GM19193 (cell line): ENCODE measurements around the gene CNGA2.

Experiments used
- POLR2A ChIP-seq: IDR thresholded peaks from 4 replicates; pipeline ENCODE4 v1.6.1; 2011; ENCODE audit not compliant: insufficient read depth, insufficient read length; ENCODE audit errors: extremely low read depth

The CNGA2 gene

GRCh38 chrX:151729056-151729725 is 5.4 kb upstream of the CNGA2 start:
- no peak for TF ChIP-seq POLR2A

- TF ChIP-seq POLR2A = no peak
Observed at GRCh38 chrX:151735219-151735618, 673 bp downstream of the CNGA2 start.

GRCh38 chrX:151736685-151737084 is 2.1 kb downstream of the CNGA2 start:
- no peak for TF ChIP-seq POLR2A

- TF ChIP-seq POLR2A = no peak
Observed at GRCh38 chrX:151737494-151737893, 2.9 kb downstream of the CNGA2 start.

- TF ChIP-seq POLR2A = no peak
Observed at GRCh38 chrX:151738751-151739150, 4.2 kb downstream of the CNGA2 start.

- no peak for TF ChIP-seq POLR2A
Observed at GRCh38 chrX:151741606-151742005, 7.1 kb downstream of the CNGA2 start.

GRCh38 chrX:151742311-151742710 is 7.8 kb downstream of the CNGA2 start:
- no peak for TF ChIP-seq POLR2A

GRCh38 chrX:151743651-151744470 is 9.3 kb downstream of the CNGA2 start:
- no peak for TF ChIP-seq POLR2A

- TF ChIP-seq POLR2A = no peak
Observed at GRCh38 chrX:151745651-151746050, 11.1 kb downstream of the CNGA2 start.

GRCh38 chrX:151746502-151746901 is 12.0 kb downstream of the CNGA2 start:
- TF ChIP-seq POLR2A = no peak

GRCh38 chrX:151750511-151750910 is 16.0 kb downstream of the CNGA2 start:
- no peak for TF ChIP-seq POLR2A

- no peak for TF ChIP-seq POLR2A
Observed at GRCh38 chrX:151752847-151753246, 18.3 kb downstream of the CNGA2 start.

- no peak for TF ChIP-seq POLR2A
Observed at GRCh38 chrX:151753313-151754046, 18.9 kb downstream of the CNGA2 start.

GRCh38 chrX:151754047-151754429 is 19.5 kb downstream of the CNGA2 start:
- no peak for TF ChIP-seq POLR2A

- TF ChIP-seq POLR2A = no peak
Observed at GRCh38 chrX:151754641-151755215, 20.2 kb downstream of the CNGA2 start.

- TF ChIP-seq POLR2A = no peak
Observed at GRCh38 chrX:151759041-151759708, 24.6 kb downstream of the CNGA2 start.

GRCh38 chrX:151762802-151763201 is 28.3 kb downstream of the CNGA2 start:
- TF ChIP-seq POLR2A = no peak
